Measurements from ENCODE around the gene FAM107B.

Gene FAM107B

GRCh38 chr10:14470920-14471319 lies 303.8 kb downstream of the FAM107B start:
- TF ChIP-seq CTCF (conservative IDR thresholded peaks at IDR 0.05) = no peak
- no peak for TF ChIP-seq ZFX (IDR thresholded peaks at IDR 0.05)

GRCh38 chr10:14468726-14469125 lies 306.0 kb downstream of the FAM107B start:
- no peak overlapping the region for H3K27ac ChIP-seq
- TF ChIP-seq ZFX (IDR thresholded peaks at IDR 0.05) (no peak), CTCF (conservative IDR thresholded peaks at IDR 0.05) (no peak)

More at GRCh38 chr10:14470920-14471319, 303.8 kb downstream of the FAM107B start:
- no peak overlapping the region for H3K27ac ChIP-seq
